Trophoblast cell (in vitro differentiated cells and primary cell): Measurements from ENCODE around the gene TMOD1.

Source experiments
- DNase-seq, 2 donors: peaks; one replicate each; pipeline ENCODE4 v3.0.0-alpha.2; 2016
- H2AFZ ChIP-seq: 2 replicates; pipeline ENCODE4 v1.6.1; 2013; ENCODE audit warnings: low read length, moderate library complexity, mild to moderate bottlenecking; ENCODE audit not compliant: insufficient read depth, poor library complexity
- H2AK5ac ChIP-seq: 2 replicates; pipeline ENCODE4 v1.6.1; 2013; ENCODE audit warnings: mild to moderate bottlenecking, low read length
- H2BK120ac ChIP-seq: 2 replicates; pipeline ENCODE4 v1.6.1; 2013; ENCODE audit warnings: low read length, mild to moderate bottlenecking, moderate library complexity; ENCODE audit not compliant: insufficient read depth, poor library complexity
- H2BK12ac ChIP-seq: 2 replicates; pipeline ENCODE4 v1.6.1; 2013; ENCODE audit warnings: mild to moderate bottlenecking, low read length, moderate library complexity
- H2BK5ac ChIP-seq: 2 replicates; pipeline ENCODE4 v1.6.1; 2013; ENCODE audit warnings: low read length, low read depth, moderate library complexity, mild to moderate bottlenecking; ENCODE audit not compliant: poor library complexity
- H3K14ac ChIP-seq: 2 replicates; pipeline ENCODE4 v1.6.1; 2013; ENCODE audit warnings: mild to moderate bottlenecking, low read length
- H3K18ac ChIP-seq: 2 replicates; pipeline ENCODE4 v1.6.1; 2013; ENCODE audit warnings: mild to moderate bottlenecking, low read length
- H3K23ac ChIP-seq: 2 replicates; pipeline ENCODE4 v1.6.1; 2013; ENCODE audit warnings: low read length
- H3K27ac ChIP-seq: 2 replicates; pipeline ENCODE4 v1.5.1; 2013; ENCODE audit warnings: low read depth, mild to moderate bottlenecking, inconsistent platforms, low read length, moderate library complexity
- H3K27me3 ChIP-seq: 2 replicates; pipeline ENCODE4 v1.6.1; 2013; ENCODE audit warnings: inconsistent platforms, mild to moderate bottlenecking, low read length, moderate library complexity; ENCODE audit not compliant: insufficient read depth
- H3K36me3 ChIP-seq, 2 experiments: 1 replicate in 1 of 2; 2 replicates in 1 of 2; pipeline ENCODE4 v1.6.1; 2013; ENCODE audit warnings: low read length in 2 of 2, mild to moderate bottlenecking in 2 of 2, moderate library complexity in 1 of 2; ENCODE audit not compliant: insufficient read depth in 2 of 2, control insufficient read depth in 1 of 2
- H3K4ac ChIP-seq: 2 replicates; pipeline ENCODE4 v1.6.1; 2013; ENCODE audit warnings: low read depth, mild to moderate bottlenecking, low read length, moderate library complexity
- H3K4me1 ChIP-seq, 2 experiments: 1 replicate in 1 of 2; 2 replicates in 1 of 2; pipeline ENCODE4 v1.6.1; 2013; ENCODE audit warnings: low read length in 2 of 2, mild to moderate bottlenecking in 2 of 2, moderate library complexity in 1 of 2; ENCODE audit not compliant: insufficient read depth in 2 of 2, control insufficient read depth in 1 of 2
- H3K4me2 ChIP-seq: 2 replicates; pipeline ENCODE4 v1.6.1; 2013; ENCODE audit warnings: inconsistent platforms, mild to moderate bottlenecking, low read length, moderate library complexity
- H3K4me3 ChIP-seq: 2 replicates; pipeline ENCODE4 v1.5.1; 2013; ENCODE audit warnings: mild to moderate bottlenecking, low read depth, low read length, inconsistent platforms
- H3K79me1 ChIP-seq: one replicate; pipeline ENCODE4 v1.6.1; 2013; ENCODE audit warnings: low read length
- H3K79me2 ChIP-seq: 2 replicates; pipeline ENCODE4 v1.6.1; 2013; ENCODE audit warnings: low read length, mild to moderate bottlenecking; ENCODE audit not compliant: control insufficient read depth, insufficient read depth, poor library complexity
- H3K9ac ChIP-seq: 2 replicates; pipeline ENCODE4 v1.6.1; 2013; ENCODE audit warnings: mild to moderate bottlenecking, low read length
- H3K9me3 ChIP-seq: 2 replicates; pipeline ENCODE4 v1.6.1; 2013; ENCODE audit warnings: low read depth, mild to moderate bottlenecking, control low read depth, inconsistent platforms, low read length; ENCODE audit not compliant: insufficient read depth
- H4K12ac ChIP-seq: 2 replicates; pipeline ENCODE4 v1.6.1; 2013; ENCODE audit warnings: low read depth, mild to moderate bottlenecking, low read length, moderate library complexity
- H4K8ac ChIP-seq: 2 replicates; pipeline ENCODE4 v1.6.1; 2013; ENCODE audit warnings: low read depth, mild to moderate bottlenecking, low read length, moderate library complexity
- H4K91ac ChIP-seq: one replicate; pipeline ENCODE4 v1.6.1; 2013; ENCODE audit warnings: low read depth, mild to moderate bottlenecking, low read length, moderate library complexity
- WGBS: extraction: QIAGEN DNeasy Blood & Tissue Kit; methylation state at CpG from one replicate; pipeline ENCODE4 v1.1.7; 2013; ENCODE audit warnings: missing lambda C conversion rate; ENCODE audit not compliant: insufficient read length, insufficient coverage; ENCODE audit errors: extremely low coverage; 5-methylcytosine and 5-hydroxymethylcytosine counted together

TMOD1 gene

DNA sequence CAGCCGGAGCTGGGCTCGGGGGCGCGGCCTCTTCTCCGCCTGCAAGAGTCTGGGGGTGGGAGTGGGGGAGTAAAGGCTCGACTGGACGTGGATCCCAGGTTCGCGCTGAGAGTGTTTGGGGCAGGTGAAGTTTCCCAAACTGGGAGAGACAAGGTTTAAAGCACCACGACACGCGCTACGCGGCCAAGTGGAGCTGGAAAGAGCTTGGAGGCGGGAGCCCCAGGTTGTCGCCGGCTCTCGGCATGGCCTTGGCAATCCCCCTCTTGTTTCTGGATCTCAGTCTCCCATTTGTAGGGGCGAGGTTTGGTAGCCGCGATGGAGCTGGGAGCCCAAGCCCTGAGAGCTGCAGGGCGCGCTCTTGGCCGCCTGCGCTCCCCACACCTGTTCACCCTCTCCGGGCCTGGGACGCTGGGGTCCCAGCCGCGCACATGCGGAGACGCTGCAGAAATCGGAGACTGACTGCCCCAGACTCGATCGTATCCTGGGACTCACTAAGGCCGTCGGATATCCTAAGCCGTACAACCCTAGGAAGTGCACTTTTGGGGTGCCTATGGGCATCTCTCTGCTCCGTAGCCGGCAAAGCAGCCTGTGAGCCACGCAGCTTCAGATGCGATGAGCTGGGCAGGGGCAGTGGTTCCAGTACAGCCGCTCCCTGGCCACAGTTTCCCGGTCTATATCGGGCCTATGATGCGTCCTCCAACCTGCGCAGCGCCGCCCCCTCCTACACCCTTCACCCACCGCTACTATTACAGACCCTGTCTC lies 937 bp downstream of the TMOD1 start:
- Histone ChIP-seq H3K79me2 (no peaks in the 10 kb centered on the region), H2BK5ac (no peak overlapping the region), H4K12ac (no peak overlapping the region), H3K18ac (no peak overlapping the region), H3K36me3 (no peaks in the 10 kb centered on the region), H3K23ac (no peak overlapping the region), H4K91ac (no peak overlapping the region), H2AK5ac (no peak overlapping the region), H3K4ac (no peak overlapping the region), H3K27ac (no peak overlapping the region), H3K79me1 (no peaks in the 10 kb centered on the region), H3K4me1 (peaks cover 0 to 9% of the 10 kb centered on the region in 2 experiments), H3K27me3 (peaks cover 31% of the 10 kb centered on the region), H3K14ac (no peak overlapping the region), H2AFZ (no peak overlapping the region), H3K9me3 (peaks cover 7% of the 10 kb centered on the region), H3K4me2 (peak overlapping the region; percentile 98), H2BK12ac (no peak overlapping the region), H3K4me3 (peak overlapping the region; percentile 70), H4K8ac (no peak overlapping the region), H2BK120ac (no peak overlapping the region), H3K9ac (no peak overlapping the region)
- DNase-seq, result no peak
- WGBS, result no CpG with 5 or more reads among the region's 49 CpGs

- WGBS, result no CpG with 5 or more reads among the region's 17 CpGs
- H3K27ac ChIP-seq, result no peak overlapping the region
- H3K14ac ChIP-seq, result no peak overlapping the region
- H3K4ac ChIP-seq, result no peak overlapping the region
- H3K27me3 ChIP-seq, result peaks cover 31% of the 10 kb centered on the region
- H2BK12ac ChIP-seq, result no peak overlapping the region
- peaks cover 0 to 9% of the 10 kb centered on the region in 2 experiments for H3K4me1 ChIP-seq
- H4K8ac ChIP-seq, result no peak overlapping the region
- H3K79me2 ChIP-seq, result no peaks in the 10 kb centered on the region
- no peak overlapping the region for H2AFZ ChIP-seq
- DNase-seq, result no peak
- no peak overlapping the region for H2AK5ac ChIP-seq
- no peak overlapping the region for H2BK120ac ChIP-seq
- no peak overlapping the region for H4K91ac ChIP-seq
- H2BK5ac ChIP-seq, result no peak overlapping the region
- H4K12ac ChIP-seq, result no peak overlapping the region
- no peaks in the 10 kb centered on the region for H3K79me1 ChIP-seq
- H3K18ac ChIP-seq, result no peak overlapping the region
- H3K4me2 ChIP-seq, result no peak overlapping the region
- no peak overlapping the region for H3K4me3 ChIP-seq
- no peaks in the 10 kb centered on the region for H3K36me3 ChIP-seq
- H3K9me3 ChIP-seq, result peaks cover 7% of the 10 kb centered on the region
- no peak overlapping the region for H3K9ac ChIP-seq
- no peak overlapping the region for H3K23ac ChIP-seq
These were observed 1.8 kb downstream of the TMOD1 start for GRCh38 chr9:97502984-97503861.

GRCh38 chr9:97503862-97504210 lies 2.4 kb downstream of the TMOD1 start:
- Histone ChIP-seq H3K4me2 (no peak overlapping the region), H3K14ac (no peak overlapping the region), H3K9me3 (peaks cover 7% of the 10 kb centered on the region), H3K36me3 (no peaks in the 10 kb centered on the region), H3K9ac (no peak overlapping the region), H3K18ac (no peak overlapping the region), H3K4me3 (no peak overlapping the region), H3K4ac (no peak overlapping the region), H4K91ac (no peak overlapping the region), H3K23ac (no peak overlapping the region), H4K12ac (no peak overlapping the region), H2BK120ac (no peak overlapping the region), H2BK5ac (no peak overlapping the region), H2BK12ac (no peak overlapping the region), H2AK5ac (no peak overlapping the region), H2AFZ (no peak overlapping the region), H3K27me3 (peaks cover 31% of the 10 kb centered on the region), H4K8ac (no peak overlapping the region), H3K79me2 (no peaks in the 10 kb centered on the region), H3K4me1 (peaks cover 0 to 9% of the 10 kb centered on the region in 2 experiments), H3K27ac (no peak overlapping the region), H3K79me1 (no peaks in the 10 kb centered on the region)
- no peak for DNase-seq
- WGBS, result no CpG with 5 or more reads among the region's 1 CpG

DNA sequence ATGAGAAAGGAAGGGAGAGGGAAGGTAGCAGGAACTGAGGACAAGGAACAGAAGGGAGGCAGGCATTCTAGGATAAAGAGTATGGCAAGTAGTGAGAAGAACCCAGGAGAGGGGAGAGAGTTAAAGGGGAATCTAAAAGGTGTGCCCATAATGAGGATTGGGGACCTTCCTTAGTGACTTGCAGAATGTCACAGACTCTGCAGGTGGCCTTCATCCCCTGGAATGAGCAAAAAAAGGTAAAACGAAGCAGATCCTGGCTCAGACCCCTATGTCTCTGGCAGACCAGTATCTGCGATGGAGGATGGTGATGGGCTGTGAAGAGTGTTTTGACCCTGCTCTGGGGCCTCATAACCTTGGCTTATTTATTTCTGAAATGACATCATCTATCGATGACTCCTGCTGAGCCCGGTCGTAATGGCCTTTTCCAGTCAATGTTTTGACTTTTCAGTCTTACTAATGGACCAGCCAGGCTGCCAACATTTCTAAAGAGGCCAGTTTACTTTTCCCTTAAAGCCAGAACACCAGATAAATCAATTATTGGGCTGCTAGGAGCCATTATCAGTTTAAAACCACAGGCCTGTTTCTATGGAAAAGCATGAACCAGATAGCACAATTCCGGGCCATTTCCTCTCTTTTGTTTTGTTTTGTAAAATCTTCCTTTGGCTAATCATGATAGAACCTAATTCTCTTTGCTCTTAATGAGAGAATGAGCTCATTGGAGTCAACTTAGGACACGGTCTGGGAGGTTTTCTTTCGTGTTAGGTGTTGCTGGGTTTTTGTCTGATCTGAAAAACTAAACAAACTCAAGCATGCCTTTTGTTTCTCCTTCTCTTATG lies 3.1 kb downstream of the TMOD1 start:
- no peak overlapping the region for H3K18ac ChIP-seq
- H3K4me3 ChIP-seq, result no peak overlapping the region
- H3K27ac ChIP-seq, result no peak overlapping the region
- no peak overlapping the region for H2BK120ac ChIP-seq
- H3K36me3 ChIP-seq, result no peaks in the 10 kb centered on the region
- no peak overlapping the region for H4K91ac ChIP-seq
- peaks cover 0 to 9% of the 10 kb centered on the region in 2 experiments for H3K4me1 ChIP-seq
- H3K79me2 ChIP-seq, result no peaks in the 10 kb centered on the region
- H2AFZ ChIP-seq, result no peak overlapping the region
- peaks cover 7% of the 10 kb centered on the region for H3K9me3 ChIP-seq
- no peak overlapping the region for H2BK12ac ChIP-seq
- no peak for DNase-seq
- no peak overlapping the region for H2BK5ac ChIP-seq
- H3K9ac ChIP-seq, result no peak overlapping the region
- H3K27me3 ChIP-seq, result peaks cover 31% of the 10 kb centered on the region
- H2AK5ac ChIP-seq, result no peak overlapping the region
- H3K79me1 ChIP-seq, result no peaks in the 10 kb centered on the region
- H4K12ac ChIP-seq, result no peak overlapping the region
- H3K4me2 ChIP-seq, result no peak overlapping the region
- no peak overlapping the region for H3K23ac ChIP-seq
- H3K14ac ChIP-seq, result no peak overlapping the region
- no peak overlapping the region for H4K8ac ChIP-seq
- H3K4ac ChIP-seq, result no peak overlapping the region
- no CpG with 5 or more reads among the region's 8 CpGs for WGBS
